Glomerular endothelial cell (primary cell): ENCODE measurements around the gene POLK. TPM values are rescaled to one million over a fixed set of nuclear protein-coding genes. Genes with fewer than 3 reads are reported as not detected.
A peak's percentile ranks its signal among the peaks of the same experiment; 100 is the strongest.
"Not testable (repeated sequence)": the region's sequence is repeated elsewhere in the genome, so short reads cannot be mapped to it uniquely, and the experiment has no call there.

Experiments used
- DNase-seq: peaks from one replicate; pipeline ENCODE4 v3.0.0-alpha.2; 2011; ENCODE audit warnings: low read depth, low spot score; ENCODE audit errors: extremely low read depth
- total RNA-seq: library from RNA; depleted of rRNA; stranded (reverse); fragments of >200 nt; gene quantifications from 2 replicates; pipeline ENCODE4 v1.2.3, GENCODE V29; 2015

The POLK gene
- 17.1 and 26.1 TPM in 2 replicates for total RNA-seq

GRCh38 chr5:75511435-75512382 is at the start of gene POLK, which contains the start of gene CERT1:
POLK (plus strand) TSS chr5:75511891.
CERT1 (minus strand) TSS chr5:75511629; CDS start chr5:75511207, 422 bp downstream.
- peak; percentile 89 for DNase-seq

- no peak for DNase-seq
Observed at GRCh38 chr5:75463726-75464125, 48.0 kb upstream of the POLK start.

GRCh38 chr5:75465480-75465879 is 46.2 kb upstream of the POLK start:
- DNase-seq: no peak

- DNase-seq: no peak
Observed at GRCh38 chr5:75466006-75466716, 45.5 kb upstream of the POLK start.

- DNase-seq: no peak
Observed at GRCh38 chr5:75468593-75468992, 43.1 kb upstream of the POLK start.

DNA sequence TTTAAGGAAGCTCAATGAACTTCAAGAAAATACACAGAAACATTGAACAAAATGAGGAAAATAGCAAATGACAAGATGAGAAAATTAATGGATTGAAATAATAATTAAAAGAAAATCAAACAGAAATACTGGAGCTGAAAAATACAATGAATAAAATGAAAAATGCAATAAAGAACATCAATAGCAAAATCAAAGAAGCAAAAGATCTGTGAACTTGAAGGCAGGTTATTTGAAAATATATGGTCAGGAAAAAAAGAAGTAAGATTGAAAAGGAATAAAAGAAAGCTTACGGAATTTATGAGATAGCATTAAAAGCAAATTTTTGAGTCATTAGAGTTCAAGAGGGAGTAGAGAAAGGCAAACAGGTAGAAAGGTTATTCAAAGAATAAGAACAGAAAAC is 42.7 kb upstream of the POLK start:
- no peak for DNase-seq

GRCh38 chr5:75471193-75471592 is 40.5 kb upstream of the POLK start:
- no peak for DNase-seq

DNA sequence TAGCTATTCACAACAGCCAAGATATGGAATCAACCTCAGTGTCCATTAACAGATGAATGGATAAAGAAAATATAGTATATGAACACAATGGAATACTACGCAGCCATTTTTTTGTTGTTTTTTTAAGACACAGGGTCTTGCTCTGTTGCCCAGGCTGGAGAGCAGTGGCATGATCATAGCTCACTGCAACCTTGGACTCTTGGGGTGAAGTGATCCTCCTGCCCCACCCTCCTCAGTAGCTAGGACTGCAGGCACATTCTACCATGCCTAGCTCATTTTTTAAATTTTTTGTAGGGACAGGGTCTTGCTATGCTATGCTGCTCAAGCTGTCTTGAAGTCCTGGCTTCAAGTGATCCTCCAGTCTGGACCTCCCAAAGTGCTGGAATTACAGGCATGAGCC is 38.7 kb upstream of the POLK start:
- DNase-seq: no peak

DNA sequence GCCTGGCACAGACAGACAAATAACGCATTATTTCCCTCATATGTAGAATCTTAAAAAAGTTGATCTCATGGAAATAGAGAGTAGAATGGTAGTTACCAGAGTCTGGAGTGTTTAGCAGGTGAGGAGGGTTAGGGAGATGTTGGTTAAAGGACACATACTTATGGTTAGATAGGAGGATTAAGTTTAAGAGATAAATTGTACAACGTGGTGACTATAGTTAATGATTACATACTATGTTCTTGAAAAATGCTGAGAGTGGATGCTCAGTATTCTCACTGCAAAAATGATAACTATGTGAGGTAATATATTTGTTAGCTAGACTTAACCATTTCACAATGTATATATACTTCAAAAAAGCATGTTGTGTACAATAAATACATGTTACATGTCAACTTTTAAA is 38.2 kb upstream of the POLK start:
- DNase-seq: no peak

DNA sequence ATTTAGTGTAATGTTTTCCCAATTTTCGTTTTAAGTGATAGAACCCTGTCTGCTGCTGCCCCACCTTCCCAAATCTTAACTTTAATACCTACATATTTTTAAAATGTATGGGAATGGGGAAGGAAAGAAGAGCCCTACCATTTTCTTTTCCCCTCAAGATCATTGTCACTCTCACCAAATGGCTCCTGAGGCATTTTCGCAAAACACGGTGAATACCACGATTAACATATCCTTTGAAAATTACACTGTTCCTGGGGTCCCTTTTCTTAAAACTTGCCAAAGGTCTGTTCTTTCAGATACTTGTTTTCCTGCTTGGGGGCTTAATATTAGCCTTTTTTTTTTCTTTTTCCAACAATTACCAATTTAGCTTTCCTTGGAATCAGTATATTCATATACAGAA is 36.3 kb upstream of the POLK start:
- DNase-seq: no peak

- DNase-seq: no peak
Observed at GRCh38 chr5:75481024-75481423, 30.7 kb upstream of the POLK start.

DNA sequence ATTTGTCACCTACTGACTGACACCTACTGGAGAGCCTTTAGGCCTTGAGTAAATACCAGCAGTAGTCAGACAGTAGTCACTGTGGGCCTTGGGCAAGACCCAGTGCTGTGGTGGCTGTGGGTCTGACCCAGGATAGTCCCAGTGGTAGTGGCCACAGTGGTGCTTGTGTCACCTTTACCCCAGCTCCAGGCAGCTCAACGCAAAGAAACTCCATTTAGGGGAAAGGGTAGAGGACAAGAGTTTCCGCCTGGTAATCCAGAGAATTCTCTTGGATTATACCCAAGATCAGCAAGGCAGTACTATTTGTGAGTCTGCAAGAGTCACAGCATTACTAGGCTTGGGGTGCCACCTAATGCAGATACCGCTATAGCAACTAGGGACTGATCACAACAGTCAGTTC is 29.2 kb upstream of the POLK start:
- no peak for DNase-seq

GRCh38 chr5:75484605-75485004 is 27.1 kb upstream of the POLK start:
- DNase-seq: no peak

DNA sequence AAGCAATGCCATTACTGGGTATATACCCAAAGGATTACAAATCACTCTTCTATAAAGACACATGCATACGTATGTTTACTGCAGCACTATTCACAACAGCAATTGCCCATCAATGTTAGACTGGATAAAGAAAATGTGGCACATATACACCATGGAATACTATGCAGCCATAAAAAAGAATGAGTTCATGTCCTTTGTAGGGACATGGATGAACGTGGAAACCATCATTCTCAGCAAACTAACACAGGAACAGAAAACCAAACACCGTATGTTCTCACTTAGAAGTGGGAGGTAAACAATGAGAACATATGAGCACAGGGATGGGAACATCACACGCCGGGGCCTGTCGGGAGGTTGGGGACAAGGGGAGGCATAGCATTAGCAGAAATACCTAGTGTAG is 21.8 kb upstream of the POLK start:
- not testable (repeated sequence) for DNase-seq

DNA sequence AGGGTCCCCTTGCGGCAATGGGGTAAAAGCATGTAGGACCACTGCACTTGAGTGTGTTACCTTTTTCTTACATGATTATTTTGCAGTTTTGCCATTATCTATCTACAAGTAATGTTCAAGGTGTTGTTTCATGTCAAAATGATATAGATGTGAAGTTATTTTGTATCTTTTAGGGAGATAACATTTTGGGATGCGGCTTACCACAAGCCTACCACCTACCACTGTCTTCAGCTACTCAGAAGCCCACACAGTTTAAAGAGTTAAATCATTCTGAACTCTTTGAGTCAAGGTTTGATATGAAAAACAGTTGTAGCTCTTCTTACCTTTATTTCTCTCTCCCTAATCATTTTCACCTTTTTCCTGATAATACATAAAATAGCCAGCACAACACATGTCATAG is 20.1 kb upstream of the POLK start:
- no peak for DNase-seq

DNA sequence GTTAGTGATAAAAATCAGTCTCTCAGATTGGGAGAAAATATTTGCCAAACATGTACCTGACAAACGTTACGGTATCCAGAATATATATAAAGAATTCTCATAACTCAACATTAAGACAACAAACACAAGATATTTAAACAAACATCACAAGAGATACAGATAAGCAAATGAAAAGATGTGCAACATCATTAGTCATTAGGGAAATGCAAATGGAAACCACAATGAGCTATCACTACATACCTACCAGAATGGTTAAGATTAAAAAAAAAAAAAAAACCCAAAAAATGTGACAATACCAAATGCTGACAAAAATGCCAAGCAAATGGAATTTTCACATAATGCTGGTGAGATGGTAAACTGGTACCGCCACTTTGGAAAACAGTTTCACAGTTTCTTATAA is 15.7 kb upstream of the POLK start:
- no peak for DNase-seq

DNA sequence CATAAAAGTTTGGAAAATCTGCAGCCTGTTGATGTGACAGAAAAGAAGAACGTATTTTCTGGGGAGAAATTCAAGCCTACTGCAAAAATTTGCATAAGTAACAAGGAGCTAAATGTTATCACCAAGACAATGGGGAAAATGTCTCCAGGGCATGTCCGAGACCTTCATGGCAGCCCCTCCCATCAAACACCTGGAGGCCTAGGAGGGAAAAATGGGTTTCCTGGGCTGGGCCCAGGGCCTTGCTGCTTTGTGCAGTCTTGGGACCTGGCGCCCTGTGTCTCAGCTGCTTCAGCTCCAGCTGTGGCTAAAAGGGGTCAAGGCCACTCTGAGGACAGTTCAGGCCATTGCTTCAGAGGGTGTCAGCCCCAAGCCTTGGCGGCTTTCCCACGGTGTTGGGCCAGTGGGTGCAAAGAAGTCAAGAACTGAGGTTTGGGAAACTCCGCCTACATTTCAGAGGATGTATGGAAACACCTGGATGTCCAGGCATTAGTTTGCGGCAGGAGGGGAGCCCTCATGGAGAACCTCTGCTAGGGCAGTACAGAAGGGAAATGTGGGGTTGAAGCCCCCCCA is 13.4 kb upstream of the POLK start:
- no peak for DNase-seq

- not testable (repeated sequence) for DNase-seq
Observed at GRCh38 chr5:75498875-75499274, 12.8 kb upstream of the POLK start.

DNA sequence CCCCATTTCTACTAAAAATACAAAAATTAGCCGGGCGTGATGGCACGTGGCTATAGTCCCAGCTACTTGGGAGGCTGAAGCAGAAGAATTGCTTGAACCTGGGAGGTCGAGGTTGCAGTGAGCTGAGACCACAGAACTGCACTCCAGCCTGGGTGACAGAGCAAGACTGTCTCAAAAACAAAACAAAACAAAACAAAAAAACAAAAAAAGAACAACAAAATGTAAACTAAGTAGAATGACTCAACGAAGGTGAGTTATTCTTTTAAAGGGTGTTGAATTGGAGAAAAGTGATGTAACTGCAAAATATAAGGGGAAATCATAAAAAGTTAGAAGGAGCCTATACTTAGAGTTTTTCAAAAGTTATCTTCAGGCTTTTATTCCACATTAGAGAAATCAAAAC is 6.6 kb upstream of the POLK start:
- DNase-seq: not testable (repeated sequence)

GRCh38 chr5:75507841-75508240 is 3.9 kb upstream of the POLK start:
- no peak for DNase-seq

- no peak for DNase-seq
Observed at GRCh38 chr5:75509546-75509945, 2.1 kb upstream of the POLK start.

GRCh38 chr5:75509956-75510355 is 1.7 kb upstream of the POLK start:
- DNase-seq: no peak
